ENCODE results near the gene ISG20. TPM values are rescaled to one million over a fixed set of nuclear protein-coding genes. Genes with fewer than 3 reads are reported as not detected.

The ISG20 gene
- polyA plus RNA-seq, 2 of the 4 experiments (the other 2 are of a cell fraction), result 7.2 to 47.4 TPM

DNA sequence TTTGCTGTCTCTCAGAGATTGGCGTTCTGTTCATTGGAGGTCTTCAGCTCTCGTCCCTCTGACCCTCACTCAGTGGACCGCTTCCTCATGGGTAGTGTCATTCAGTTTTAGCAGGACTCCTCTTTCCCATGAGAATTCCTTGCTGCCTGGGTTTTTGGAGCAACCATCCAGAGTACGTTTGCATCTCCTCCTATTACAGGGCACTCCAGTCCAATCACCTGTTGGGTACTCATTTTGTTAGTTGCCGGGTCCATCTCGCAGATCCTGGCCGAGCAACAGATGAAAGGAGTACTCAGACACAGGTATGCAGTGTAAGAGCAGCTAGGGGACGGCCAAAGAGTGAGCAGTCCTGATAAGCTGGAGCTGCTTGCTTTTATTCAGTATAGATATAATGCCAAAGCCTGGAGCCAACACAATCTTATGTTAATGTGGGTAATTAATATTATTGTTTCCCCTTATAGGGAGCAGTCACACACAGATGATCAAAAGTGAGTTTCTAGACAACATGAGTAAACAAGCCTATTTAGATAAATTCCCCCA lies 49.6 kb downstream of the ISG20 start:
- POLR2A ChIA-PET, result no interaction called here
- ATAC-seq (no peak), DNase-seq (ENCODE audit: low read depth in 1 of 2, low spot score in 1 of 2) (no peak), FAIRE-seq (no peak)
- Histone ChIP-seq H3K4me3 (no peak overlapping the region), H3K9me3 (no peaks in the 10 kb centered on the region), H3K27ac (no peak overlapping the region), H3K4me1 (no peaks in the 10 kb centered on the region), H3K4me2 (no peak overlapping the region)
- TF ChIP-seq CBX8 (IDR thresholded peaks at IDR 0.05), result no peak
- TF ChIP-seq, protein P1, sequence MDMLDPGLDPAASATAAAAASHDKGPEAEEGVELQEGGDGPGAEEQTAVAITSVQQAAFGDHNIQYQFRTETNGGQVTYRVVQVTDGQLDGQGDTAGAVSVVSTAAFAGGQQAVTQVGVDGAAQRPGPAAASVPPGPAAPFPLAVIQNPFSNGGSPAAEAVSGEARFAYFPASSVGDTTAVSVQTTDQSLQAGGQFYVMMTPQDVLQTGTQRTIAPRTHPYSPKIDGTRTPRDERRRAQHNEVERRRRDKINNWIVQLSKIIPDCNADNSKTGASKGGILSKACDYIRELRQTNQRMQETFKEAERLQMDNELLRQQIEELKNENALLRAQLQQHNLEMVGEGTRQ (IDR thresholded peaks at IDR 0.05), result no peak
- no peak for TF ChIP-seq KDM1A (IDR thresholded peaks at IDR 0.05; ENCODE audit: low read depth)
- TF ChIP-seq NR3C1 (IDR thresholded peaks at IDR 0.05), result no peak
- no peak for TF ChIP-seq HOXA7 (CRISPR knock-in tag; IDR thresholded peaks at IDR 0.05)
- TF ChIP-seq ZNF302 (CRISPR knock-in tag; IDR thresholded peaks at IDR 0.05), result no peak
- TF ChIP-seq HEYL (CRISPR knock-in tag; IDR thresholded peaks at IDR 0.05), result no peak
- no peak for TF ChIP-seq FOXS1 (CRISPR knock-in tag; IDR thresholded peaks at IDR 0.05)
- TF ChIP-seq CEBPB (IDR thresholded peaks at IDR 0.05), result no peak
- no peak for TF ChIP-seq RCOR1 (IDR thresholded peaks at IDR 0.05; ENCODE audit: low read depth, low read length)
- TF ChIP-seq MYC (IDR thresholded peaks at IDR 0.05; ENCODE audit: borderline replicate concordance, low read length), result no peak
- TF ChIP-seq JUNB (IDR thresholded peaks at IDR 0.05), result no peak
- no peak for TF ChIP-seq EHMT2 (IDR thresholded peaks at IDR 0.05; ENCODE audit: low read depth)
- no peak for TF ChIP-seq CBX2 (IDR thresholded peaks at IDR 0.05; ENCODE audit: borderline replicate concordance, low read depth)
- TF ChIP-seq ZC3H11A (IDR thresholded peaks at IDR 0.05), result no peak
- TF ChIP-seq EHF (CRISPR knock-in tag; IDR thresholded peaks at IDR 0.05), result no peak
- no peak for TF ChIP-seq PHF8 (IDR thresholded peaks at IDR 0.05; ENCODE audit: borderline replicate concordance, low read depth)
- no peak for TF ChIP-seq TP53 (CRISPR knock-in tag; IDR thresholded peaks at IDR 0.05)
- CTCF ChIA-PET, result interaction anchor here (0.6 to 4.8 kb wide), 14 partner anchors 8 to 190 kb away, joined by 3 to 21 read pairs (median 3); no protein-coding TSS in a partner anchor
- 35% methylated on average over 8 of the region's 8 CpGs for WGBS (ENCODE audit: missing lambda C conversion rate)

DNA sequence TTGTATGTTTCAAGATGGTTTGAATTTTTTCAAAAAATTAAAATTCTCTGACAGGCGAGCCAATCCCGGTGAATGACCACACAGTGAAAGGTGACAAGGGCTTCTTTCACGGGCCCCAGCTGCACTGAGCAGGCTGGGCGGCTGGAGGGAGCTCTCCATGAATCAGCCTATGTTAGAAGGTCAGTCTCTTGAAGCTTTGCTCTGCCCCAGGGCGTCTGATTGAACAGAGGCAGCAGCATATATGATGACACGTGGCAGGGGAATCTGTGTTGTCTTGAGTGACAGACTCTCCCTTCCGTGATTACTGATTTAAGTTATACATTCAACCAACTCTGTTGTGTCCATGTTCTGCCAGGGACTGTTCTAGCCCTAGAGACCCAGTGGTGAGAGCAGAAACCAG lies 51.5 kb downstream of the ISG20 start:
- ATAC-seq, result peak in 1 of 2 experiments; percentile 46; a peak in 3 of 6 replicates
- Histone ChIP-seq H3K4me1 (no peaks in the 10 kb centered on the region), H3K27ac (no peak overlapping the region), H3K4me2 (no peak overlapping the region), H3K9me3 (no peaks in the 10 kb centered on the region), H3K4me3 (no peak overlapping the region)
- FAIRE-seq, result no peak
- ChIA-PET POLR2A (no interaction called here), CTCF (interaction anchor here (1.3 to 4.8 kb wide), 4 partner anchors 11 to 33 kb away, joined by 3 to 21 read pairs (median 6); no protein-coding TSS in a partner anchor)
- TF ChIP-seq HOXB5 (CRISPR knock-in tag; IDR thresholded peaks at IDR 0.05), result no peak
- no peak for TF ChIP-seq CEBPB (IDR thresholded peaks at IDR 0.05)
- TF ChIP-seq HOXB13 (CRISPR knock-in tag; IDR thresholded peaks at IDR 0.05; ENCODE audit: low read depth), result no peak
- TF ChIP-seq SREBF2 (IDR thresholded peaks at IDR 0.05), result no peak
- no peak for TF ChIP-seq RNF2 (IDR thresholded peaks at IDR 0.05; ENCODE audit: borderline replicate concordance, low read depth)
- TF ChIP-seq NR3C1 (IDR thresholded peaks at IDR 0.05), result no peak
- no peak for TF ChIP-seq RCOR1 (IDR thresholded peaks at IDR 0.05; ENCODE audit: low read depth, low read length)
- TF ChIP-seq EP300 (IDR thresholded peaks at IDR 0.05), result no peak
- 6% methylated on average over 7 of the region's 7 CpGs for WGBS (ENCODE audit: missing lambda C conversion rate)
- DNase-seq (ENCODE audit: low read depth in 1 of 2, low spot score in 1 of 2), result no peak

DNA sequence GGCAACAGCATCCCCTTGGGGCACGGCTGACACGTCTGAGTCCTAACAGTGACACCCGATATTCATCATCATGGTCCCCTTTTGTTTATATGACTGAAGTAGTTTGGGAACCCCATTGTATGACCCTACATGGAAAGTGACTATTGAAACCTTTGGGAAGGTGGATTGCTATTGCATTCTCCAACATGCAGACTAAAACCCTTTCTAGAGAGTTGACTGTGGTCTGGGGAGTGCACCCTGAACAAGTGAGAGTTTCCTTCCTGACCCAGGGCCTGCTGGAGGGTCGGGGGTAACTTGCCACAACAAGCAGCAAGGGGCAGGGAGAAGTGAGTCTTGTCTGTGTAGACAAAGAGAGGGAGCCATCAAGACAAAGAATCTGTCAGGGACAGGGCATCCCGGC lies 54.4 kb downstream of the ISG20 start:
- Histone ChIP-seq H3K4me2 (no peak overlapping the region), H3K9me3 (no peaks in the 10 kb centered on the region), H3K4me3 (no peak overlapping the region), H3K4me1 (no peaks in the 10 kb centered on the region), H3K27ac (no peak overlapping the region)
- ChIA-PET CTCF (no interaction called here), POLR2A (no interaction called here)
- FAIRE-seq (no peak), ATAC-seq (no peak), DNase-seq (ENCODE audit: low read depth in 1 of 2, low spot score in 1 of 2) (no peak)
- WGBS (ENCODE audit: missing lambda C conversion rate), result 4% methylated on average over 5 of the region's 5 CpGs
- no peak for TF ChIP-seq ZSCAN20 (CRISPR knock-in tag; IDR thresholded peaks at IDR 0.05)
- TF ChIP-seq HOXA7 (CRISPR knock-in tag; IDR thresholded peaks at IDR 0.05), result no peak
- TF ChIP-seq ZNF302 (CRISPR knock-in tag; IDR thresholded peaks at IDR 0.05), result no peak
- TF ChIP-seq BHLHE40 (IDR thresholded peaks at IDR 0.05; ENCODE audit: low read depth, low read length), result no peak
- no peak for TF ChIP-seq NR3C1 (IDR thresholded peaks at IDR 0.05)
- TF ChIP-seq, protein P2, sequence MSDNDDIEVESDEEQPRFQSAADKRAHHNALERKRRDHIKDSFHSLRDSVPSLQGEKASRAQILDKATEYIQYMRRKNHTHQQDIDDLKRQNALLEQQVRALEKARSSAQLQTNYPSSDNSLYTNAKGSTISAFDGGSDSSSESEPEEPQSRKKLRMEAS (IDR thresholded peaks at IDR 0.05), result no peak
- TF ChIP-seq, protein P3, sequence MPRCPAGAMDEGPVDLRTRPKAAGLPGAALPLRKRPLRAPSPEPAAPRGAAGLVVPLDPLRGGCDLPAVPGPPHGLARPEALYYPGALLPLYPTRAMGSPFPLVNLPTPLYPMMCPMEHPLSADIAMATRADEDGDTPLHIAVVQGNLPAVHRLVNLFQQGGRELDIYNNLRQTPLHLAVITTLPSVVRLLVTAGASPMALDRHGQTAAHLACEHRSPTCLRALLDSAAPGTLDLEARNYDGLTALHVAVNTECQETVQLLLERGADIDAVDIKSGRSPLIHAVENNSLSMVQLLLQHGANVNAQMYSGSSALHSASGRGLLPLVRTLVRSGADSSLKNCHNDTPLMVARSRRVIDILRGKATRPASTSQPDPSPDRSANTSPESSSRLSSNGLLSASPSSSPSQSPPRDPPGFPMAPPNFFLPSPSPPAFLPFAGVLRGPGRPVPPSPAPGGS (IDR thresholded peaks at IDR 0.05), result no peak
- no peak for TF ChIP-seq SREBF2 (IDR thresholded peaks at IDR 0.05)
- TF ChIP-seq CHD4 (IDR thresholded peaks at IDR 0.05; ENCODE audit: borderline replicate concordance), result no peak
- no peak for TF ChIP-seq FOXS1 (CRISPR knock-in tag; IDR thresholded peaks at IDR 0.05)
- TF ChIP-seq, protein P4, sequence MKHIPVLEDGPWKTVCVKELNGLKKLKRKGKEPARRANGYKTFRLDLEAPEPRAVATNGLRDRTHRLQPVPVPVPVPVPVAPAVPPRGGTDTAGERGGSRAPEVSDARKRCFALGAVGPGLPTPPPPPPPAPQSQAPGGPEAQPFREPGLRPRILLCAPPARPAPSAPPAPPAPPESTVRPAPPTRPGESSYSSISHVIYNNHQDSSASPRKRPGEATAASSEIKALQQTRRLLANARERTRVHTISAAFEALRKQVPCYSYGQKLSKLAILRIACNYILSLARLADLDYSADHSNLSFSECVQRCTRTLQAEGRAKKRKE (CRISPR knock-in tag; IDR thresholded peaks at IDR 0.05; ENCODE audit: low read depth), result no peak
- no peak for TF ChIP-seq CBX8 (IDR thresholded peaks at IDR 0.05)
- TF ChIP-seq, protein P5, sequence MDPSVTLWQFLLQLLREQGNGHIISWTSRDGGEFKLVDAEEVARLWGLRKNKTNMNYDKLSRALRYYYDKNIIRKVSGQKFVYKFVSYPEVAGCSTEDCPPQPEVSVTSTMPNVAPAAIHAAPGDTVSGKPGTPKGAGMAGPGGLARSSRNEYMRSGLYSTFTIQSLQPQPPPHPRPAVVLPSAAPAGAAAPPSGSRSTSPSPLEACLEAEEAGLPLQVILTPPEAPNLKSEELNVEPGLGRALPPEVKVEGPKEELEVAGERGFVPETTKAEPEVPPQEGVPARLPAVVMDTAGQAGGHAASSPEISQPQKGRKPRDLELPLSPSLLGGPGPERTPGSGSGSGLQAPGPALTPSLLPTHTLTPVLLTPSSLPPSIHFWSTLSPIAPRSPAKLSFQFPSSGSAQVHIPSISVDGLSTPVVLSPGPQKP (IDR thresholded peaks at IDR 0.05; ENCODE audit: low read depth, low read length), result no peak
- no peak for TF ChIP-seq PHF8 (IDR thresholded peaks at IDR 0.05; ENCODE audit: borderline replicate concordance, low read depth)

Data from A549 (cell line).